GM15510 (cell line): ENCODE data around the gene NPTXR.

ENCODE experiments used
- POLR2A ChIP-seq: IDR thresholded peaks from 3 replicates; pipeline ENCODE4 v1.6.1; 2011; ENCODE audit warnings: borderline replicate concordance; ENCODE audit not compliant: insufficient read length; ENCODE audit errors: extremely low read depth

NPTXR gene

GRCh38 chr22:38830845-38831108 lies 13.1 kb downstream of the NPTXR start:
- TF ChIP-seq POLR2A: no peak

- TF ChIP-seq POLR2A: no peak
Observed at GRCh38 chr22:38830026-38830844, 13.6 kb downstream of the NPTXR start.

- no peak for TF ChIP-seq POLR2A
Observed at GRCh38 chr22:38829485-38829884, 14.3 kb downstream of the NPTXR start.

- no peak for TF ChIP-seq POLR2A
Observed at GRCh38 chr22:38828616-38829205, 15.1 kb downstream of the NPTXR start.

- no peak for TF ChIP-seq POLR2A
Observed at GRCh38 chr22:38828191-38828590, 15.6 kb downstream of the NPTXR start.

GRCh38 chr22:38827510-38827909 lies 16.3 kb downstream of the NPTXR start:
- no peak for TF ChIP-seq POLR2A

GRCh38 chr22:38826801-38827200 lies 17.0 kb downstream of the NPTXR start:
- TF ChIP-seq POLR2A: no peak

- no peak for TF ChIP-seq POLR2A
Observed at GRCh38 chr22:38826386-38826785, 17.4 kb downstream of the NPTXR start.

GRCh38 chr22:38824585-38824984 lies 19.2 kb downstream of the NPTXR start:
- no peak for TF ChIP-seq POLR2A

- TF ChIP-seq POLR2A: no peak
Observed at GRCh38 chr22:38823637-38824036, 20.2 kb downstream of the NPTXR start.

GRCh38 chr22:38823076-38823475 lies 20.8 kb downstream of the NPTXR start:
- no peak for TF ChIP-seq POLR2A

- TF ChIP-seq POLR2A: no peak
Observed at GRCh38 chr22:38820020-38820419, 23.8 kb downstream of the NPTXR start.

- no peak for TF ChIP-seq POLR2A
Observed at GRCh38 chr22:38819387-38819940, 24.4 kb downstream of the NPTXR start.

GRCh38 chr22:38817196-38817595 lies 26.6 kb downstream of the NPTXR start:
- TF ChIP-seq POLR2A: no peak

- TF ChIP-seq POLR2A: no peak
Observed at GRCh38 chr22:38815842-38816241, 28.0 kb downstream of the NPTXR start.

- no peak for TF ChIP-seq POLR2A
Observed at GRCh38 chr22:38811241-38811640, 32.6 kb downstream of the NPTXR start.

GRCh38 chr22:38802671-38803121 lies 41.1 kb downstream of the NPTXR start:
- no peak for TF ChIP-seq POLR2A
